ENCODE measurements around the gene ZNF426.

Gene ZNF426

GRCh38 chr19:9498183-9498902 is 40.1 kb downstream of the ZNF426 start, which contains the start of gene ZNF560:
TSS of gene ZNF560 (minus strand) at chr19:9498616. CDS start at chr19:9475313, 23,303 bp downstream.
- no peaks in the 10 kb centered on the region for H3K27me3 ChIP-seq (ENCODE audit: low read length)

GRCh38 chr19:9494096-9494495 is 44.3 kb downstream of the ZNF426 start:
- H2AFZ ChIP-seq (ENCODE audit: low read depth, low read length, severe bottlenecking), result no peak overlapping the region
- H3K9me3 ChIP-seq (ENCODE audit: insufficient read depth, low read length), result no peaks in the 10 kb centered on the region
- H3K79me2 ChIP-seq (ENCODE audit: insufficient read depth, low read length), result no peaks in the 10 kb centered on the region
- no peaks in the 10 kb centered on the region for H3F3A ChIP-seq (ENCODE audit: insufficient read depth)
- no peaks in the 10 kb centered on the region for H3K9me2 ChIP-seq (replicated peaks; ENCODE audit: insufficient read depth, low read length)
- no peak overlapping the region for H3K4me3 ChIP-seq (ENCODE audit: insufficient read depth, low read length, poor library complexity, severe bottlenecking)
- no peaks in the 10 kb centered on the region for H4K20me1 ChIP-seq (ENCODE audit: low read depth, low read length)
- no peak overlapping the region for H3K4me2 ChIP-seq (ENCODE audit: low read depth, low read length, poor library complexity, severe bottlenecking)
- H3K9ac ChIP-seq (ENCODE audit: low read length), result no peak overlapping the region
- TF ChIP-seq CTCF (IDR thresholded peaks at IDR 0.05; ENCODE audit: insufficient read depth, low read length, poor library complexity, severe bottlenecking) (no peak), EZH2phosphoT487 (conservative IDR thresholded peaks at IDR 0.05; ENCODE audit: low read length) (no peak)
- H3K36me3 ChIP-seq (ENCODE audit: low read length), result no peaks in the 10 kb centered on the region
- H3K27ac ChIP-seq (ENCODE audit: low read depth, low read length), result no peak overlapping the region
- H3K27me3 ChIP-seq (ENCODE audit: low read length), result no peaks in the 10 kb centered on the region

More at GRCh38 chr19:9498183-9498902, 40.1 kb downstream of the ZNF426 start, which contains the start of gene ZNF560:
- no peaks in the 10 kb centered on the region for H3K36me3 ChIP-seq (ENCODE audit: low read length)
- H3K9me3 ChIP-seq (ENCODE audit: insufficient read depth, low read length), result no peaks in the 10 kb centered on the region
- no peak within 1 kb of the TSS for H3K4me2 ChIP-seq (ENCODE audit: low read depth, low read length, poor library complexity, severe bottlenecking)
- H2AFZ ChIP-seq (ENCODE audit: low read depth, low read length, severe bottlenecking), result no peak within 1 kb of the TSS
- H3K79me2 ChIP-seq (ENCODE audit: insufficient read depth, low read length), result no peaks in the 10 kb centered on the region
- H3K4me3 ChIP-seq (ENCODE audit: insufficient read depth, low read length, poor library complexity, severe bottlenecking), result no peak within 1 kb of the TSS
- H3K9me2 ChIP-seq (replicated peaks; ENCODE audit: insufficient read depth, low read length), result no peaks in the 10 kb centered on the region
- no peaks in the 10 kb centered on the region for H4K20me1 ChIP-seq (ENCODE audit: low read depth, low read length)
- H3K27ac ChIP-seq (ENCODE audit: low read depth, low read length), result no peak within 1 kb of the TSS
- no peak for TF ChIP-seq CTCF (IDR thresholded peaks at IDR 0.05; ENCODE audit: insufficient read depth, low read length, poor library complexity, severe bottlenecking)
- no peak for TF ChIP-seq EZH2phosphoT487 (conservative IDR thresholded peaks at IDR 0.05; ENCODE audit: low read length)
- H3F3A ChIP-seq (ENCODE audit: insufficient read depth), result no peaks in the 10 kb centered on the region
- H3K9ac ChIP-seq (ENCODE audit: low read length), result no peak within 1 kb of the TSS

GRCh38 chr19:9487016-9487415 is 51.4 kb downstream of the ZNF426 start:
- Histone ChIP-seq H3K27ac (ENCODE audit: low read depth, low read length) (no peak overlapping the region), H3K36me3 (ENCODE audit: low read length) (no peaks in the 10 kb centered on the region), H2AFZ (ENCODE audit: low read depth, low read length, severe bottlenecking) (no peak overlapping the region), H3K27me3 (ENCODE audit: low read length) (no peaks in the 10 kb centered on the region), H3K9me3 (ENCODE audit: insufficient read depth, low read length) (peaks cover 18% of the 10 kb centered on the region; the same call in 1 of the 2 replicates), H4K20me1 (ENCODE audit: low read depth, low read length) (no peaks in the 10 kb centered on the region), H3K79me2 (ENCODE audit: insufficient read depth, low read length) (no peaks in the 10 kb centered on the region), H3F3A (ENCODE audit: insufficient read depth) (no peaks in the 10 kb centered on the region), H3K9ac (ENCODE audit: low read length) (no peak overlapping the region), H3K4me3 (ENCODE audit: insufficient read depth, low read length, poor library complexity, severe bottlenecking) (no peak overlapping the region), H3K9me2 (replicated peaks; ENCODE audit: insufficient read depth, low read length) (no peaks in the 10 kb centered on the region), H3K4me2 (ENCODE audit: low read depth, low read length, poor library complexity, severe bottlenecking) (no peak overlapping the region)
- TF ChIP-seq EZH2phosphoT487 (conservative IDR thresholded peaks at IDR 0.05; ENCODE audit: low read length) (no peak), CTCF (IDR thresholded peaks at IDR 0.05; ENCODE audit: insufficient read depth, low read length, poor library complexity, severe bottlenecking) (no peak)
